Suprapubic skin (tissue), 4 donors: ENCODE results near the gene METTL21C. TPM values are rescaled to one million over a fixed set of nuclear protein-coding genes. Genes with fewer than 3 reads are reported as not detected.
A peak's percentile ranks its signal among the peaks of the same experiment; 100 is the strongest.

Experiments used
- DNase-seq, 2 donors: peaks; one replicate each; pipeline ENCODE4 v3.0.0-alpha.2; 2019; ENCODE audit warnings: low spot score in 2 of 2
- H3K27ac ChIP-seq: fragments of 200-600 bp; sonication (generic); one replicate; pipeline ENCODE4 v1.5.1; 2019
- H3K27me3 ChIP-seq: fragments of 200-600 bp; sonication (generic); one replicate; pipeline ENCODE4 v1.5.1; 2019
- H3K36me3 ChIP-seq: fragments of 200-600 bp; sonication (generic); one replicate; pipeline ENCODE4 v1.5.1; 2019
- H3K4me1 ChIP-seq: fragments of 200-600 bp; sonication (generic); one replicate; pipeline ENCODE4 v1.5.1; 2019
- H3K4me3 ChIP-seq: fragments of 200-600 bp; sonication (generic); one replicate; pipeline ENCODE4 v1.5.1; 2019; ENCODE audit warnings: mild to moderate bottlenecking
- H3K9me3 ChIP-seq: fragments of 200-600 bp; sonication (generic); one replicate; pipeline ENCODE4 v1.5.1; 2019
- EP300 ChIP-seq: sonication (generic); formaldehyde crosslinking; IDR thresholded peaks from one replicate; pipeline ENCODE4 v1.6.1; 2017; ENCODE audit warnings: antibody characterized with exemption
- POLR2A ChIP-seq, 2 donors: fragments of 450-650 bp; IDR thresholded peaks; one replicate each; pipeline ENCODE4 v1.6.1; 2017; ENCODE audit warnings: antibody characterized with exemption in 2 of 2, mild to moderate bottlenecking in 2 of 2, moderate library complexity in 2 of 2
- POLR2AphosphoS5 ChIP-seq, 3 donors: sonication (generic); formaldehyde crosslinking; IDR thresholded peaks; one replicate each; pipeline ENCODE4 v1.6.1; 2017; ENCODE audit warnings: antibody characterized with exemption in 3 of 3
- WGBS: methylation state at CpG from one replicate; pipeline ENCODE4 v1.1.5; 2018; 5-methylcytosine and 5-hydroxymethylcytosine counted together
- total RNA-seq, 4 donors: library from RNA; depleted of rRNA; stranded (reverse); fragments of >200 nt; gene quantifications; one replicate each; pipeline ENCODE4 v1.1.0, GENCODE V29; 2016
- TF ChIP-seq, protein P1 (sequence below), 2 donors: fragments of 200-600 bp in 1 of 2; fragments of 450-650 bp in 1 of 2; sonication (generic) in 1 of 2; IDR thresholded peaks; one replicate each; pipeline ENCODE4 v1.5.1; 2016 to 2019; ENCODE audit warnings: antibody characterized with exemption in 2 of 2, mild to moderate bottlenecking in 1 of 2, moderate library complexity in 1 of 2

The METTL21C gene
- total RNA-seq, 4 donors from 2014 or later: not detected

DNA sequence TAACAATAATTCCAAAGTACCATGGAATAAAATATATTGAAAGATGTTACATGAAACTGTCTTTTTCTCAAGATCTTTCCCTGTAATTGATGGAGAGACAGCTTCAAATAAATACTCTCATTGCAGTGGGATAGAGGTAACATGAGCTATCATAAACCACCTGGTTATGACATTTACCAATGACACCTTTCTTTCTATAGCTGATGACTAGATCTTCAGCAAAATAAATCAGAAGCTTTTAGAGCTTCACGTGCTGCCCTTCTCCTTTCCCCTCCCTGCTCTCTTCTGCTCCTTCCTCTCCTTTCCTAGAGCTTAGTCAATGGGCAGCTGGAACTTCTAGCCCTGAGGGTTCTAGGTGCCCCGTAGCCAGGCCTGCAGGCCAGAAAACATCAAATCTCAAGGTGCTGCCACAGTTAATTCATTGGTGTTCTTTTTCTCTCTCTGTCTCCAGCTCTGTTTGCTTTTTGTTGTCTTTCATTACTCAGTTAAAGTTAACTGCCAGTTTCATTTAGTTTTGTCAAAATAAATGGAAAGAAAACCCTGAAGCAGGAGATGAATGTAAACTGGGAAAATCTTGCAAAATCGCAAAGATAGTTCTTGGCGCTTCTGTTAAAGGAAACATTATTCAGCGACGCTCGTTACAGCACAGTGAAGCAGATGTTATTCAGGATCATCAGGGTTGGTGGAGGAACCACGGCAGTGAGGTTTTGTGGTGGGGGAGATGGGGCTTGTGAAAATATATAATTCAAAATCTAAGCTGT, 8.3 kb upstream of the METTL21C start:
- Histone ChIP-seq H3K9me3 (no peaks in the 10 kb centered on the region), H3K36me3 (no peaks in the 10 kb centered on the region), H3K4me1 (peaks cover 16% of the 10 kb centered on the region), H3K27ac (no peak overlapping the region), H3K27me3 (no peaks in the 10 kb centered on the region), H3K4me3 (no peak overlapping the region)
- WGBS: 68% methylated on average over 8 of the region's 8 CpGs
- no peak for DNase-seq
- TF ChIP-seq, protein P1, sequence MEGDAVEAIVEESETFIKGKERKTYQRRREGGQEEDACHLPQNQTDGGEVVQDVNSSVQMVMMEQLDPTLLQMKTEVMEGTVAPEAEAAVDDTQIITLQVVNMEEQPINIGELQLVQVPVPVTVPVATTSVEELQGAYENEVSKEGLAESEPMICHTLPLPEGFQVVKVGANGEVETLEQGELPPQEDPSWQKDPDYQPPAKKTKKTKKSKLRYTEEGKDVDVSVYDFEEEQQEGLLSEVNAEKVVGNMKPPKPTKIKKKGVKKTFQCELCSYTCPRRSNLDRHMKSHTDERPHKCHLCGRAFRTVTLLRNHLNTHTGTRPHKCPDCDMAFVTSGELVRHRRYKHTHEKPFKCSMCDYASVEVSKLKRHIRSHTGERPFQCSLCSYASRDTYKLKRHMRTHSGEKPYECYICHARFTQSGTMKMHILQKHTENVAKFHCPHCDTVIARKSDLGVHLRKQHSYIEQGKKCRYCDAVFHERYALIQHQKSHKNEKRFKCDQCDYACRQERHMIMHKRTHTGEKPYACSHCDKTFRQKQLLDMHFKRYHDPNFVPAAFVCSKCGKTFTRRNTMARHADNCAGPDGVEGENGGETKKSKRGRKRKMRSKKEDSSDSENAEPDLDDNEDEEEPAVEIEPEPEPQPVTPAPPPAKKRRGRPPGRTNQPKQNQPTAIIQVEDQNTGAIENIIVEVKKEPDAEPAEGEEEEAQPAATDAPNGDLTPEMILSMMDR (IDR thresholded peaks at IDR 0.05): no peak
- TF ChIP-seq EP300: no peak
- no peak for TF ChIP-seq POLR2AphosphoS5 (IDR thresholded peaks at IDR 0.05)
- no peak for TF ChIP-seq POLR2A (IDR thresholded peaks at IDR 0.05)

DNA sequence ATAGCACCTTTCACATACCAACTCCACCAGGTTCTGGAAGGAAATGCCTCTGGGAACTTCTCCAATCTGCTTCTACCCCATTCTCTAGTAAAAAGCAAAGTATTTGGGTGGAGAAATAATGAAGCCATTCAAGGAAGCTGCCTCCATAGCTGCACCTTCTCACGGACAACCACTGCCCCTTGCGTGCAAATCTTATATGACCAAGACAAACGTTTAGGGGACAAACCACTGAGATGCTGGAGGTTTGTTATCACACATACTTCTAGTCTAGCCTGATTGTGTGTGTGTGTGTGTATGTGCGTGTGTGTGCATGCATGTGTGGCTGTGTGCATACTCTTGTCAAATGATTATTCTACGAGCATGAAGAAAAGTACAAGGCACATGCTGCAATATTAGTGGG, 6.5 kb upstream of the METTL21C start:
- TF ChIP-seq EP300 (no peak), POLR2A (IDR thresholded peaks at IDR 0.05) (no peak), POLR2AphosphoS5 (IDR thresholded peaks at IDR 0.05) (no peak)
- TF ChIP-seq, protein P1 (IDR thresholded peaks at IDR 0.05): no peak
- Histone ChIP-seq H3K4me3 (no peak overlapping the region), H3K27ac (peak overlapping the region; percentile 58), H3K36me3 (no peaks in the 10 kb centered on the region), H3K9me3 (no peaks in the 10 kb centered on the region), H3K4me1 (peaks cover 5% of the 10 kb centered on the region), H3K27me3 (no peaks in the 10 kb centered on the region)
- no peak for DNase-seq
- 86% methylated on average over 5 of the region's 5 CpGs for WGBS

DNA sequence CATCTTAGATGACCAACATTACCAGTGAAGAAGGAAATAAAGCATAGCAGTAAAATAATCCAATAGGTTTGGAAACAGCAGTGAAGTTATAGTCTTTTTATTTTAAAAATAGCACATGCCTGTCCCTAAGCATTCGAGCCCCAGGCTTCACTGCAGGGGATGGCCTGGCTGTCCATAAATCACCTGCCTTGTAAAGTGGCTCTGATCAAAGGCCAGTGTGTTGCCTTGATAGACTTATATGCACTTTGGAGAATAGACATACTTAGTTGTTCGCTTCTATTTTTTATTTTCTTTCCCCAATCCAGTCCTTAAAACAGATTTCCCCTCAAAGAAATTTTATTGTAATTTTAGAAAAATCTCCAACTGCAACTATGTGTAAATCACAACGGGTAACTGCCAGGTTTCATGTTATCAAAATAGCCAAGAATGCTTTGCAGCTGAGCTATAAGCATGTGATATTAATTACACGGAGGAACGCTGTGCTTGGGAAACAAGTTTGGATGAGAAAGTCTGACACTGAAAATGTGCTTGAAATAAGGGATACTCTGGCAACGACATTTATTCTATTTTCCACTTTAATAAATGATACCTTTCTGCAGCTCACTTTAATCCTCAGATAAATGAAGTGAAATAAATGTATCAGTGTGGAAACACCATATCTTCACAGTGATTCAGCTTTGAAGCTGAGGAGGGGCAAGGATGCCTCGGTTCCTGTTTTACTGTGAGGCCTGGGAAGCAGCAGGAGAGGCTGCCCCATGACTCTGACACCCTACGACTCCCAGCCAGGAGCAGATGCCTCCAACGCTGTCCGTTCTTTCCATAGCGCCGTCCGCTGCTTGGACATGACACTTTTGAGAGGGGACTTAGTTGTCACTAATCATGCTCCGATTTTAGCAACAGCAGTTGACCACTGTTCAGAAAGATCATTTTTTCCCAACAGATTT, 5.5 kb upstream of the METTL21C start:
- H3K9me3 ChIP-seq: no peaks in the 10 kb centered on the region
- no peaks in the 10 kb centered on the region for H3K36me3 ChIP-seq
- peaks cover 5% of the 10 kb centered on the region for H3K4me1 ChIP-seq
- H3K4me3 ChIP-seq: no peak overlapping the region
- H3K27ac ChIP-seq: peak overlapping the region; percentile 58
- DNase-seq: no peak
- 58% methylated on average over 14 of the region's 14 CpGs for WGBS
- TF ChIP-seq POLR2AphosphoS5 (IDR thresholded peaks at IDR 0.05) (no peak), POLR2A (IDR thresholded peaks at IDR 0.05) (no peak), EP300 (no peak)
- TF ChIP-seq, protein P1 (IDR thresholded peaks at IDR 0.05): no peak
- H3K27me3 ChIP-seq: no peaks in the 10 kb centered on the region

DNA sequence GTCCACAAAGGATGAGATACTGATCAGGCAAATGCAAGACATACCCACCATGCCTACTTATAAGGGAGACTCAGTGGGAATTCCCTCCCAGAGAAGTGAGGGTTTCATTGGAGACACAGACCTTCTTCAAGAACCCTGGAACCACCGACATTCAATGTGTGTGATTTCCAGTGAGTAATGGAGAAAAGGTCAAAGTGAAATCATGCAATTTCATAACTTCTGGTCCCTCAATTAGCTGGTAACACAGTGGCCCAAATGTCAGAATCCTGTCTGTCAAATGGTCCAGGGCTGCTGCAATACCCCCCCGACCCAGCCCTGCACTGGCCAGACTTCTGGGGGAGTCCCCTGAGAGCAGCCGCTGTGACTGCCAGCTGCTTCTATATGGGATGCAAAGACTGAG, 4.7 kb upstream of the METTL21C start:
- Histone ChIP-seq H3K9me3 (no peaks in the 10 kb centered on the region), H3K27ac (no peak overlapping the region), H3K4me1 (peaks cover 5% of the 10 kb centered on the region), H3K36me3 (no peaks in the 10 kb centered on the region), H3K27me3 (no peaks in the 10 kb centered on the region), H3K4me3 (no peak overlapping the region)
- TF ChIP-seq, protein P1 (IDR thresholded peaks at IDR 0.05): no peak
- TF ChIP-seq POLR2A (IDR thresholded peaks at IDR 0.05) (no peak), POLR2AphosphoS5 (IDR thresholded peaks at IDR 0.05) (no peak), EP300 (no peak)
- no peak for DNase-seq
- WGBS: 66% methylated on average over 3 of the region's 3 CpGs

DNA sequence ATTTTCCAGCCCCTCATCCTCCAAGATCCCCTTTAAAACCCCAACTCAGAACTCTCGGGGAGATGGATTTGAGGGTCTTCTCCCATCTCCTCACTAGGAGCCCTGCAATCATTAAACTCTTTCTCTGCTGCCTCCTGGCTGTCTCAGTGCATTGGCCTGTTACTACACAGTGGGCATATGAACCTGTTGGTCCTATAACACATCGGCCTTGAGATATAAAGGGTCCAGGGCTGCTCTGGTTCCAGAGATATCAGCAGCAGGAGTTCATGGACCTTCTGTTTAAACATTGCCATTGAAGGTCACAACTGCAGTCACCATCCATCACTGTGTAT, 3.8 kb upstream of the METTL21C start:
- WGBS: 98% methylated on average over 2 of the region's 2 CpGs
- no peak overlapping the region for H3K4me3 ChIP-seq

More for the DNA sequence above, 3.8 kb upstream of the METTL21C start:
- no peaks in the 10 kb centered on the region for H3K36me3 ChIP-seq
- no peaks in the 10 kb centered on the region for H3K9me3 ChIP-seq
- peaks cover 5% of the 10 kb centered on the region for H3K4me1 ChIP-seq
- H3K27ac ChIP-seq: no peak overlapping the region
- no peaks in the 10 kb centered on the region for H3K27me3 ChIP-seq
- DNase-seq: no peak
- TF ChIP-seq, protein P1 (IDR thresholded peaks at IDR 0.05): no peak
- TF ChIP-seq EP300 (no peak), POLR2A (IDR thresholded peaks at IDR 0.05) (no peak), POLR2AphosphoS5 (IDR thresholded peaks at IDR 0.05) (no peak)
